NCI-H1694 (cell line): Measurements from ENCODE around the gene GRHL1.
"Not testable (repeated sequence)": the region's sequence is repeated elsewhere in the genome, so short reads cannot be mapped to it uniquely, and the experiment has no call there.

ENCODE experiments used
- DNase-seq: peaks from one replicate; lab custom pipeline; 2025; lab: John Stamatoyannopoulos, UW

Gene GRHL1

GRCh38 chr2:9951522-9952285 is at the start of gene GRHL1:
TSS of gene GRHL1 (plus strand) at chr2:9951693. CDS start at chr2:9951834, 141 bp downstream.
- DNase-seq = peak; percentile 90

GRCh38 chr2:9905413-9905812 is 46.1 kb upstream of the GRHL1 start:
- no peak for DNase-seq

- no peak for DNase-seq
These were observed 44.1 kb upstream of the GRHL1 start for GRCh38 chr2:9907402-9907801.

- DNase-seq = no peak
These were observed 42.9 kb upstream of the GRHL1 start for GRCh38 chr2:9908639-9909038.

- no peak for DNase-seq
These were observed 42.4 kb upstream of the GRHL1 start for GRCh38 chr2:9909106-9909505.

GRCh38 chr2:9910699-9911098 is 40.8 kb upstream of the GRHL1 start:
- DNase-seq = no peak

GRCh38 chr2:9912468-9912867 is 39.0 kb upstream of the GRHL1 start:
- no peak for DNase-seq

- no peak for DNase-seq
These were observed 37.0 kb upstream of the GRHL1 start for GRCh38 chr2:9914384-9915065.

GRCh38 chr2:9918275-9918674 is 33.2 kb upstream of the GRHL1 start:
- no peak for DNase-seq

GRCh38 chr2:9919512-9919911 is 32.0 kb upstream of the GRHL1 start:
- no peak for DNase-seq

- DNase-seq = not testable (repeated sequence)
These were observed 24.5 kb upstream of the GRHL1 start for GRCh38 chr2:9927020-9927419.

- no peak for DNase-seq
These were observed 14.2 kb upstream of the GRHL1 start for GRCh38 chr2:9937258-9937657.

GRCh38 chr2:9937968-9938367 is 13.5 kb upstream of the GRHL1 start:
- no peak for DNase-seq

GRCh38 chr2:9939587-9940485 is 11.7 kb upstream of the GRHL1 start:
- DNase-seq = no peak

- DNase-seq = no peak
These were observed 10.1 kb upstream of the GRHL1 start for GRCh38 chr2:9941196-9941995.

GRCh38 chr2:9941996-9942390 is 9.5 kb upstream of the GRHL1 start:
- no peak for DNase-seq

- DNase-seq = no peak
These were observed 7.1 kb upstream of the GRHL1 start for GRCh38 chr2:9944330-9944758.

GRCh38 chr2:9945596-9945995 is 5.9 kb upstream of the GRHL1 start:
- no peak for DNase-seq

- DNase-seq = no peak
These were observed 5.4 kb upstream of the GRHL1 start for GRCh38 chr2:9946076-9946475.

- no peak for DNase-seq
These were observed 4.7 kb upstream of the GRHL1 start for GRCh38 chr2:9946818-9947217.

GRCh38 chr2:9948721-9949120 is 2.8 kb upstream of the GRHL1 start:
- no peak for DNase-seq
